ENCODE results near the gene SH3D19. TPM values are rescaled to one million over a fixed set of nuclear protein-coding genes. Genes with fewer than 3 reads are reported as not detected.

Gene SH3D19
- total and polyA plus RNA-seq, 4 donors, result 22.1 to 69.2 (median 50.8) TPM

DNA sequence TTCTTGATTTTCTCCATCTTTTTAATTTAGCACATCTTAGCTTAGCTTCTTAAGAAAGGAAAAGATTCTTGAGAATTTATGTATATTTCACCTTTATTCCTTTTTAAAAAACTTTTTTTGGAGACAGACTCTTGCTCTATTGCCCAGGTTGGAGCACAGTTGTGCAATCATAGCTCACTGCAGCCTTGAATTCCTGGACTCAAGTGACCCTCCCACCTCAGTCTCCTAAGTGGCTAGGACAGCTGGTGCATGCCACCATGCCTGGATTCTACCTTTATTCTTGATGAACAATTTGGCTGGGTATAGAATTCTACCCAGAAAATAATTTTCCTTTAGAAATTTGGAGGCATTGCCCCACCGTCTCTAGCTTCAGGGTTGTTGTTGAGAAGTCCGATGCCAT is 19.5 kb upstream of the SH3D19 start:
- H3K4me3 ChIP-seq, result no peak overlapping the region
- ATAC-seq (ENCODE audit: insufficient read depth, low FRiP score) (no peak), DNase-seq (no peak)
- H3K9ac ChIP-seq (ENCODE audit: insufficient read depth in 1 of 2, low read length in 2 of 2), result no peak overlapping the region
- 98 to 100% methylated on average over 2 of the region's 2 CpGs for WGBS, 2 donors
- no peaks in the 10 kb centered on the region for H3K27me3 ChIP-seq (ENCODE audit: control insufficient read depth in 3 of 3, insufficient read depth in 3 of 3, low read length in 2 of 3)
- TF ChIP-seq CTCF (IDR thresholded peaks at IDR 0.05; ENCODE audit: control extremely low read depth, extremely low read depth), result no peak
- H3K27ac ChIP-seq (ENCODE audit: low read depth in 1 of 2, low read length in 1 of 2), result no peak overlapping the region
- H3K4me1 ChIP-seq (ENCODE audit: control insufficient read depth in 5 of 5, insufficient read depth in 5 of 5, low read length in 5 of 5), result no peaks in the 10 kb centered on the region
- no peaks in the 10 kb centered on the region for H3K36me3 ChIP-seq (ENCODE audit: control insufficient read depth in 4 of 4, insufficient read depth in 4 of 4, low read length in 4 of 4)
- H3K9me3 ChIP-seq (ENCODE audit: control insufficient read depth in 4 of 4, insufficient read depth in 3 of 4, low read length in 3 of 4), result no peaks in the 10 kb centered on the region

DNA sequence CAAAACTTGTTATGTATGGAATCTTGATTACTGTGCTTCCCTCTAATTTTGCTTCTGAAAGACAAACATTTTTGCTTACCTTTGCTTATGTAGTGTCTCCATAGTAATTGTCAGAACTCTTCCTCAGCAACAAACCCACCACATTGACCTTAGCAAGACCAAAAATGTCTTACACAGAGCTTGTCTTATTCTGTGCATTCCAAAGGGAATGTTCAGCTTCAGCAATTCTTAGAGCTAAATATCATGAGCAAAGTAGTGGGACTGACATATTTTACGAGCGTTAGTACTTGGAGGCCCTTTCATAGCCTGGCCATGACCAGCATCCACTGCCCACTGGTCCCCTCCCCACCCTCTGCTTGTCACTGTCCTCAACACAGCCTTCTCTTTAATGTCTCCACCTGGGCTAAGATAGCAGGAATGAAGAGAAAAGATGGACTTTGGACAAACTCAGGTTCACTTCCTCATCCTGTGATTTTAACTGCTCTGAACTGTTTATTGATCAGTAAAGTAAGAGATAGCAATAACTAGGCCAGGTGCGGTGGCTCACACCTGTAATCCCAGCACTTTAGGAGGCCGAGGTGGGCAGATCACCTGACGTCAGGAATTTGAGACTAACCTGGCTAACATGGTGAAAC is 15.5 kb upstream of the SH3D19 start:
- no peak overlapping the region for H3K9ac ChIP-seq (ENCODE audit: insufficient read depth in 1 of 2, low read length in 2 of 2)
- DNase-seq (no peak), ATAC-seq (ENCODE audit: insufficient read depth, low FRiP score) (no peak)
- no peak overlapping the region for H3K4me3 ChIP-seq
- no peak for TF ChIP-seq CTCF (IDR thresholded peaks at IDR 0.05; ENCODE audit: control extremely low read depth, extremely low read depth)
- WGBS, 2 donors, result 92 to 97% methylated on average over 5 of the region's 5 CpGs
- no peaks in the 10 kb centered on the region for H3K27me3 ChIP-seq (ENCODE audit: control insufficient read depth in 3 of 3, insufficient read depth in 3 of 3, low read length in 2 of 3)
- H3K27ac ChIP-seq (ENCODE audit: low read depth in 1 of 2, low read length in 1 of 2), result no peak overlapping the region
- H3K36me3 ChIP-seq (ENCODE audit: control insufficient read depth in 4 of 4, insufficient read depth in 4 of 4, low read length in 4 of 4), result no peaks in the 10 kb centered on the region
- H3K9me3 ChIP-seq (ENCODE audit: control insufficient read depth in 4 of 4, insufficient read depth in 3 of 4, low read length in 3 of 4), result no peaks in the 10 kb centered on the region
- no peaks in the 10 kb centered on the region for H3K4me1 ChIP-seq (ENCODE audit: control insufficient read depth in 5 of 5, insufficient read depth in 5 of 5, low read length in 5 of 5)

DNA sequence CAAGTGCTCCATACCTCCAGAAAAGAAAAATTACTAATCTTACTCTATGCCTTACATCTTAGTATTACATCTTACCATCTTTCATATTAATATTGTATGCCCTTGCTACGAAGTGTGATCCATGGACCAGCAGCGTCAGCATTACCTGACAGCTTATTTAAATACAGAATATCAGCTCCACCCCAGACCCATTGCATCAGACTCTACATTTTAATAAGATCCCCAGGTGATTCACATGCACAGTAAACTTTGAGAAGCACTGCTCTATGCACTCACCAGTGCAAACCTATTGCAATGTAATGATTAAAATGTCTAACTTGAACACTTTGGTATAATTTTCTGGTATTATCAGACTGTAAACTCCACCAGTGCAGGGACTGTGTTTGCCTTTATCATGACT is 14.1 kb upstream of the SH3D19 start:
- Histone ChIP-seq H3K27ac (ENCODE audit: low read depth in 1 of 2, low read length in 1 of 2) (no peak overlapping the region), H3K9ac (ENCODE audit: insufficient read depth in 1 of 2, low read length in 2 of 2) (no peak overlapping the region), H3K9me3 (ENCODE audit: control insufficient read depth in 4 of 4, insufficient read depth in 3 of 4, low read length in 3 of 4) (no peaks in the 10 kb centered on the region), H3K4me1 (ENCODE audit: control insufficient read depth in 5 of 5, insufficient read depth in 5 of 5, low read length in 5 of 5) (no peaks in the 10 kb centered on the region), H3K27me3 (ENCODE audit: control insufficient read depth in 3 of 3, insufficient read depth in 3 of 3, low read length in 2 of 3) (no peaks in the 10 kb centered on the region), H3K4me3 (no peak overlapping the region), H3K36me3 (ENCODE audit: control insufficient read depth in 4 of 4, insufficient read depth in 4 of 4, low read length in 4 of 4) (no peaks in the 10 kb centered on the region)
- ATAC-seq (ENCODE audit: insufficient read depth, low FRiP score), result no peak
- no peak for TF ChIP-seq CTCF (IDR thresholded peaks at IDR 0.05; ENCODE audit: control extremely low read depth, extremely low read depth)
- DNase-seq, result no peak
- 95 to 98% methylated on average over 2 of the region's 2 CpGs for WGBS, 2 donors

All from lung (tissue), 12 donors.